ENCODE measurements around the gene ZNF423. TPM values are rescaled to one million over a fixed set of nuclear protein-coding genes. Genes with fewer than 3 reads are reported as not detected.

The ZNF423 gene
- total RNA-seq, 1 donor from 2014 or later, result not detected

DNA sequence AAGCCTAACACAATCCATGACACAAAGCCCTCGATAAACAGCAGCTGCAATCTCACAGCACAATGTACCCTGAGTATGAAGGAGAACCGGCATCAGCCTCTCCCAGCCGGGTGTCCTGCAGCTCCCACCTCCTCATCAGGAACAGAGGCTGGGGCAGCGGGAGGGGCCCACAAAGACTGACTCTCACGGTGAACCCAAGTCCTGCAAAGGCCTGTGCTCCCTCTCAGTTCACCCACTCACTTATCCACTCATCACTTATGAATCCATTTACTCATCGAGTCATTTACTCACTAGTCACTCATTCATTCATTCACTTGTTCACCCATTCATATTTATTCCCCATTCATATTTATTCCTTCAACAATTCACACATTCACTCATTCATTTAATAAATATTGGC, 11.6 kb downstream of the ZNF423 start:
- peaks cover 22% of the 10 kb centered on the region for H3K27me3 Mint-ChIP-seq
- POLR2A ChIA-PET, result no interaction called here
- no peak overlapping the region for H3K27ac Mint-ChIP-seq
- ATAC-seq (ENCODE audit: low read depth) (no peak), DNase-seq (no peak)
- no peak overlapping the region for H3K4me3 Mint-ChIP-seq
- CTCF ChIA-PET, result no interaction called here
- H3K9me3 Mint-ChIP-seq, result no peaks in the 10 kb centered on the region
- H3K36me3 Mint-ChIP-seq (ENCODE audit: low read depth), result no peaks in the 10 kb centered on the region
- H3K4me1 Mint-ChIP-seq, result no peaks in the 10 kb centered on the region
- intact Hi-C loops (cut with micrococcal nuclease), result no loop called here
- TF ChIP-seq, protein P1, sequence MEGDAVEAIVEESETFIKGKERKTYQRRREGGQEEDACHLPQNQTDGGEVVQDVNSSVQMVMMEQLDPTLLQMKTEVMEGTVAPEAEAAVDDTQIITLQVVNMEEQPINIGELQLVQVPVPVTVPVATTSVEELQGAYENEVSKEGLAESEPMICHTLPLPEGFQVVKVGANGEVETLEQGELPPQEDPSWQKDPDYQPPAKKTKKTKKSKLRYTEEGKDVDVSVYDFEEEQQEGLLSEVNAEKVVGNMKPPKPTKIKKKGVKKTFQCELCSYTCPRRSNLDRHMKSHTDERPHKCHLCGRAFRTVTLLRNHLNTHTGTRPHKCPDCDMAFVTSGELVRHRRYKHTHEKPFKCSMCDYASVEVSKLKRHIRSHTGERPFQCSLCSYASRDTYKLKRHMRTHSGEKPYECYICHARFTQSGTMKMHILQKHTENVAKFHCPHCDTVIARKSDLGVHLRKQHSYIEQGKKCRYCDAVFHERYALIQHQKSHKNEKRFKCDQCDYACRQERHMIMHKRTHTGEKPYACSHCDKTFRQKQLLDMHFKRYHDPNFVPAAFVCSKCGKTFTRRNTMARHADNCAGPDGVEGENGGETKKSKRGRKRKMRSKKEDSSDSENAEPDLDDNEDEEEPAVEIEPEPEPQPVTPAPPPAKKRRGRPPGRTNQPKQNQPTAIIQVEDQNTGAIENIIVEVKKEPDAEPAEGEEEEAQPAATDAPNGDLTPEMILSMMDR (IDR thresholded peaks at IDR 0.05), result no peak

DNA sequence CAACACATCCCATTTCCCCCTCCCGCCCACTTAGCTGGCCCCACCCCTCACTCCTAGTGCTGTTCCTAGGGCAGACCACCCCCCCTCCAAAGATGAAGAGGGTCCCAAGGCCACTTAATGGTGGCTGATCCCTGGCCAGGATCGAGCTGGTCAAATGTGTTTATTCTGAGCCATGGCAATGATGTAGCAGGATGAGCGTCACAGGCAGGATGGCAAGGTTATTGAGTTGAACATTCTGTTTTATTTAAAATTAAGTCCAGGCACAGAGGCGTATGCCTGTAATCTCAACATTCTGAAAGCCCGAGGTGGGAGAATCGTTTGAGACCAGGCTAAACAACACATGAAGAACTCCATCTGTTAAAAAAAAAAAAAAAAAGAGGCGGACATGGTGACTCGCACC, 12.2 kb downstream of the ZNF423 start:
- Mint-ChIP-seq H3K27ac (no peak overlapping the region), H3K36me3 (ENCODE audit: low read depth) (no peaks in the 10 kb centered on the region), H3K4me1 (no peaks in the 10 kb centered on the region), H3K4me3 (no peak overlapping the region), H3K27me3 (peaks cover 22% of the 10 kb centered on the region), H3K9me3 (no peaks in the 10 kb centered on the region)
- ATAC-seq (ENCODE audit: low read depth) (no peak), DNase-seq (no peak)
- intact Hi-C loops (cut with micrococcal nuclease), result no loop called here
- ChIA-PET CTCF (no interaction called here), POLR2A (interaction anchor here (0.7 kb wide), 1 partner anchor 39 kb away, joined by 5 read pairs; no protein-coding TSS in a partner anchor)
- TF ChIP-seq, protein P1 (IDR thresholded peaks at IDR 0.05), result no peak

DNA sequence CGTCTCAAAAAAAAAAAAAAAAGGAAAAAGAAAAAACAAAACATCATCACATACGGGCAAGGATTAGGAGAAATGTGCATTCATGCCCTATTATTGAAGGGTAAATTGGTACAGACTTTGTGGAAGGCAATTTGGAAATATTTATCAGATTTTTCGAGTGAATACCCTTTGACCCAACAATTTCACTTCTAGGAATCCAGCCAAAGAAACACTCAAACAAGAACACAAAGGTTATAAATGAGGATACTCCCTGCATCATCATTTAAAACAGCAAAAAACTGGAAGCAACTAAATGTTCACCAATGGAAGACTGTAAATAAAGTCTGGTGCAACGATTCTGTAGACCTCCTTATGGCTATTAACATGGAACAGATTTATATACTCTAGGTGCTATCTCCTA, 12.9 kb downstream of the ZNF423 start:
- no peaks in the 10 kb centered on the region for H3K4me1 Mint-ChIP-seq
- H3K36me3 Mint-ChIP-seq (ENCODE audit: low read depth), result no peaks in the 10 kb centered on the region
- H3K9me3 Mint-ChIP-seq, result no peaks in the 10 kb centered on the region
- TF ChIP-seq, protein P1 (IDR thresholded peaks at IDR 0.05), result no peak
- no peak for DNase-seq
- no peak overlapping the region for H3K27ac Mint-ChIP-seq
- no peak for ATAC-seq (ENCODE audit: low read depth)
- ChIA-PET POLR2A (no interaction called here), CTCF (no interaction called here)
- no peak overlapping the region for H3K4me3 Mint-ChIP-seq
- intact Hi-C loops (cut with micrococcal nuclease), result no loop called here
- H3K27me3 Mint-ChIP-seq, result peaks cover 22% of the 10 kb centered on the region

DNA sequence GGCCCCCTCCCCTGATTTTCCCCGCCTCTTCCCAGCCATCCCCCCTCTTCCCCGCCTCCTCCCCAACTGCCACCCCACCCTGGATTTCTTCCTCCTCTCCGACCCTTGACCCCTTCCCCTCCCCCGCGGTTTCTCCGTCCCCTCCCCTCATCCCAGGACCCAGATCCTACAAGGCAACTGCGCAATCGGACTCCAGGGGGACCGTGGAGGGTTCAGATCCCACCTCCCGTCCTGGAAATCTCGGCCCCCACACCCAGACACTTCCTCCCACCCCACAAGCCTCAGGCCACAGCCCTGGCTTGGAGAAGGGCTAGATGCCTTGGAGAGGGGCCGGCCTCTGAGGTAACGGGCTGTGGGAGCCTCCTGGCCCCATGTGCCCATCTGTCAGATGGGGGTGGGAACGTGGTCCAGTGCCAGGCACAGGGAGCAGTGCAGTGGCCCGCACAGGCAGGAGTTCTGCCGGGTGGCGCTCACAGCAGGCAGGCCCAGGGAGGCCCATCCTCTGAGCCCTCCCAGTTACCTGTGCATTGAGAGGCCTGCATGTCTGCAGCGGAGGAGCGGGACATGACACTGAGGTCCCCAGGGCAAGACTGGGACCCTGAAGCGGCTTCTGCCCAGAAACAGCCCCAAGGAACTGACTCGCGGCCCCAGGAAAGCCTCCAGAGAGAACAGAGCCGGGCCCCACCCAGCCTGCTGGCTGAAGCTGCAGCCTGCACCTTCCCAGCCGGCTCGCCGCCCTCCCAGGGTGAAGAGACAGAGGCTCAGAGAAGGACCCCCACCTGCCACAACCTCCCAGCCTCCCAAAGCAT, 16.7 kb downstream of the ZNF423 start:
- ATAC-seq (ENCODE audit: low read depth), result no peak
- intact Hi-C loops (cut with micrococcal nuclease), result no loop called here
- POLR2A ChIA-PET, result no interaction called here

DNA sequence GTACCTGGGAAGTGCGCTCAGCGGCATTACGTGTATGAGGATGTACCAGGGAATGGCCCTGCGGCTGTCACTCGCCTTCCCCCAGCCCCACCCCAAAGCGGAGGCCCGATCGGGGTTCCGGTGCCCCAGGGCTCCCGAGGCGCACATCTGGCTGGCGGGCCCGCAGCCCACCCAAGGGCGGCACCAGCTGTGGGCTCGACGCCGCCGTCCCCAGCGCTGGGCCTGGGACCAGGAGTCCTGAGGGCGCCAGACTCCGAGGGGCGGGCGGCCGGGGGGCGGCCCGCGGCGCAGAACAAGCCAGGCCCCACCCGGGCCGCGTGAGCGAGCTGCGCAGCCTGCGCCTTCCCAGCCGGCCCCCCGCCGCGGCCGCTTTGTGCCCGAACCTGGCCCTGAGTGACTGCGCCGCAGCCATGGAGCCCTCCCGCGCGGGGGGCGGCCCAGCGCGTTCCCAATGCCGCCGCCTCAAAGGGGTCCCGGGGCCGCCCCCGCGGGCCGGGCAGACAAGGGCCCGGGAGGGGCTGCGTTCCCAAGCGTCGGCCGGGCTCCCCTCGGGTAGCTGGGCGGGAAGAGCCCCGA, 17.4 kb downstream of the ZNF423 start:
- H3K27me3 Mint-ChIP-seq, result peaks cover 31% of the 10 kb centered on the region
- CTCF ChIA-PET, result no interaction called here

More for the DNA sequence above, 16.7 kb downstream of the ZNF423 start:
- Mint-ChIP-seq H3K27me3 (peaks cover 31% of the 10 kb centered on the region), H3K4me3 (no peak overlapping the region), H3K27ac (no peak overlapping the region), H3K9me3 (no peaks in the 10 kb centered on the region), H3K36me3 (ENCODE audit: low read depth) (no peaks in the 10 kb centered on the region), H3K4me1 (peaks cover 14% of the 10 kb centered on the region)
- TF ChIP-seq, protein P1 (IDR thresholded peaks at IDR 0.05), result no peak
- DNase-seq, result no peak
- CTCF ChIA-PET, result no interaction called here

More for the DNA sequence above, 17.4 kb downstream of the ZNF423 start:
- TF ChIP-seq, protein P1 (IDR thresholded peaks at IDR 0.05), result no peak
- no peak for DNase-seq
- POLR2A ChIA-PET, result no interaction called here
- Mint-ChIP-seq H3K4me1 (peaks cover 14% of the 10 kb centered on the region), H3K4me3 (no peak overlapping the region), H3K36me3 (ENCODE audit: low read depth) (no peaks in the 10 kb centered on the region), H3K27ac (no peak overlapping the region), H3K9me3 (no peaks in the 10 kb centered on the region)
- no peak for ATAC-seq (ENCODE audit: low read depth)
- intact Hi-C loops (cut with micrococcal nuclease), result no loop called here

Measured in activated B cell treated with CpG ODN at 0.5 μM for 24 hours (primary cell).